Progenitor cell of endocrine pancreas (in vitro differentiated cells): Measurements from ENCODE around the gene TASL. TPM values are rescaled to one million over a fixed set of nuclear protein-coding genes. Genes with fewer than 3 reads are reported as not detected.

Experiments used
- DNase-seq: peaks from one replicate; pipeline ENCODE4 v3.0.0; 2021; ENCODE audit warnings: low spot score; ENCODE audit not compliant: unreplicated experiment
- H3K27ac Mint-ChIP-seq: 2 replicates; pipeline ENCODE4 v1.8.0; 2021; ENCODE audit warnings: mild to moderate bottlenecking, moderate library complexity, mixed read lengths
- H3K27me3 Mint-ChIP-seq: 2 replicates; pipeline ENCODE4 v1.8.0; 2021; ENCODE audit warnings: mixed read lengths
- H3K36me3 Mint-ChIP-seq: 2 replicates; pipeline ENCODE4 v1.8.0; 2022; ENCODE audit warnings: mixed read lengths; ENCODE audit not compliant: insufficient read depth
- H3K4me1 Mint-ChIP-seq: 2 replicates; pipeline ENCODE4 v1.8.0; 2021; ENCODE audit warnings: low read depth, mixed read lengths
- H3K4me3 Mint-ChIP-seq: 2 replicates; pipeline ENCODE4 v1.8.0; 2021; ENCODE audit warnings: low read depth, mild to moderate bottlenecking, moderate library complexity, mixed read lengths
- H3K9me3 Mint-ChIP-seq: 2 replicates; pipeline ENCODE4 v1.8.0; 2021; ENCODE audit warnings: low read depth, mixed read lengths
- CTCF ChIP-seq: fragments of 200-600 bp; sonication (generic); IDR thresholded peaks from one replicate; pipeline ENCODE4 v1.5.0; 2021; ENCODE audit warnings: antibody characterized with exemption, mild to moderate bottlenecking; ENCODE audit not compliant: unreplicated experiment
- total RNA-seq: library from RNA; stranded (reverse); gene quantifications from 2 replicates; pipeline ENCODE4 v1.2.1, GENCODE V29; 2021

Gene TASL
- total RNA-seq, 1 donor from 2014 or later: not detected

- Mint-ChIP-seq H3K36me3 (no peaks in the 10 kb centered on the region), H3K4me3 (no peak overlapping the region), H3K4me1 (no peaks in the 10 kb centered on the region), H3K27me3 (no peaks in the 10 kb centered on the region), H3K9me3 (no peaks in the 10 kb centered on the region), H3K27ac (no peak overlapping the region)
- DNase-seq: no peak
- no peak for TF ChIP-seq CTCF
Measured at GRCh38 chrX:30576881-30577280, 685 bp downstream of the TASL start.

- no peak for DNase-seq
- H3K4me3 Mint-ChIP-seq: no peak overlapping the region
- no peaks in the 10 kb centered on the region for H3K36me3 Mint-ChIP-seq
- H3K9me3 Mint-ChIP-seq: no peaks in the 10 kb centered on the region
- no peaks in the 10 kb centered on the region for H3K27me3 Mint-ChIP-seq
- H3K27ac Mint-ChIP-seq: no peak overlapping the region
- TF ChIP-seq CTCF: no peak
- H3K4me1 Mint-ChIP-seq: no peaks in the 10 kb centered on the region
Measured at GRCh38 chrX:30573125-30573524, 4.4 kb downstream of the TASL start.

- Mint-ChIP-seq H3K4me1 (no peaks in the 10 kb centered on the region), H3K4me3 (no peak overlapping the region), H3K9me3 (no peaks in the 10 kb centered on the region), H3K36me3 (no peaks in the 10 kb centered on the region), H3K27me3 (no peaks in the 10 kb centered on the region), H3K27ac (no peak overlapping the region)
- no peak for DNase-seq
- no peak for TF ChIP-seq CTCF
Measured at GRCh38 chrX:30572678-30573077, 4.9 kb downstream of the TASL start.

GRCh38 chrX:30572004-30572403 is 5.6 kb downstream of the TASL start:
- TF ChIP-seq CTCF: no peak
- no peaks in the 10 kb centered on the region for H3K27me3 Mint-ChIP-seq
- DNase-seq: no peak
- no peaks in the 10 kb centered on the region for H3K9me3 Mint-ChIP-seq
- H3K27ac Mint-ChIP-seq: no peak overlapping the region
- no peaks in the 10 kb centered on the region for H3K36me3 Mint-ChIP-seq
- H3K4me3 Mint-ChIP-seq: no peak overlapping the region
- no peaks in the 10 kb centered on the region for H3K4me1 Mint-ChIP-seq

- TF ChIP-seq CTCF: peak; percentile 87
- Mint-ChIP-seq H3K9me3 (no peaks in the 10 kb centered on the region), H3K36me3 (no peaks in the 10 kb centered on the region), H3K27ac (no peak overlapping the region), H3K27me3 (no peaks in the 10 kb centered on the region), H3K4me3 (no peak overlapping the region), H3K4me1 (no peaks in the 10 kb centered on the region)
- DNase-seq: no peak
Measured at GRCh38 chrX:30570505-30570904, 7.1 kb downstream of the TASL start.
